COLO668 (cell line): ENCODE data around the gene SAMD7.

Experiments used
- DNase-seq: peaks from one replicate; lab custom pipeline; 2025; ENCODE audit not compliant: unreplicated experiment; lab: John Stamatoyannopoulos, UW

Gene SAMD7

GRCh38 chr3:169965562-169966427 lies 54.4 kb downstream of the SAMD7 start:
- DNase-seq, result no peak

GRCh38 chr3:169966428-169966950 lies 55.1 kb downstream of the SAMD7 start, which contains the start of gene SEC62:
Gene SEC62 (plus strand): TSS chr3:169966807. CDS start chr3:169966823, 16 bp downstream.
- peak; percentile 92 for DNase-seq

- DNase-seq, result peak; percentile 55
Observed at GRCh38 chr3:169966951-169967915, 55.9 kb downstream of the SAMD7 start.

- DNase-seq, result no peak
Observed at GRCh38 chr3:169968224-169968885, 57.0 kb downstream of the SAMD7 start.

GRCh38 chr3:169969174-169970095 lies 58.1 kb downstream of the SAMD7 start:
- no peak for DNase-seq

GRCh38 chr3:169970847-169971246 lies 59.5 kb downstream of the SAMD7 start:
- no peak for DNase-seq

GRCh38 chr3:169971522-169971921 lies 60.1 kb downstream of the SAMD7 start:
- DNase-seq, result no peak

- DNase-seq, result no peak
Observed at GRCh38 chr3:169980055-169980454, 68.7 kb downstream of the SAMD7 start.

GRCh38 chr3:169984292-169984691 lies 72.9 kb downstream of the SAMD7 start:
- DNase-seq, result no peak
